ENCODE measurements around the gene SLC39A5.

- TF ChIP-seq CTCF (IDR thresholded peaks at IDR 0.05; ENCODE audit: low read length) (no peak), EZH2phosphoT487 (IDR thresholded peaks at IDR 0.05; ENCODE audit: low read length) (no peak)
These were observed 44.4 kb downstream of the SLC39A5 start for GRCh38 chr12:56274299-56274698.
